Panc1 (cell line): ENCODE measurements around the gene NOL3.

Experiments
- CTCF ChIP-seq: fragments of 450-650 bp; IDR thresholded peaks from 2 replicates; pipeline ENCODE4 v1.5.1; 2017; ENCODE audit warnings: mild to moderate bottlenecking
- POLR2AphosphoS5 ChIP-seq: IDR thresholded peaks from 2 replicates; pipeline ENCODE4 v1.6.1; 2012; ENCODE audit warnings: mild to moderate bottlenecking, low read depth, low read length, moderate library complexity
- SIN3A ChIP-seq: IDR thresholded peaks from 2 replicates; pipeline ENCODE4 v1.6.1; 2012; ENCODE audit warnings: low read depth, mild to moderate bottlenecking, low read length, moderate library complexity, borderline replicate concordance; ENCODE audit not compliant: insufficient read depth
- TCF7L2 ChIP-seq: IDR thresholded peaks from 2 replicates; pipeline ENCODE4 v1.6.1; 2011; ENCODE audit warnings: mild to moderate bottlenecking, low read depth, low read length, inconsistent platforms

GRCh38 chr16:67202956-67203493, 32.7 kb downstream of the NOL3 start:
- TF ChIP-seq CTCF (no peak), TCF7L2 (no peak), SIN3A (no peak), POLR2AphosphoS5 (no peak)
